Endodermal cell (in vitro differentiated cells): ENCODE measurements around the gene ZNF512. TPM values are rescaled to one million over a fixed set of nuclear protein-coding genes. Genes with fewer than 3 reads are reported as not detected.

Experiments used
- DNase-seq: peaks from one replicate; pipeline ENCODE4 v3.0.0-alpha.2; 2017
- H3K27ac ChIP-seq: 2 replicates; pipeline ENCODE4 v1.5.1; 2013; ENCODE audit warnings: mild to moderate bottlenecking, low read depth, low read length, moderate library complexity
- H3K27me3 ChIP-seq: 2 replicates; pipeline ENCODE4 v1.6.1; 2013; ENCODE audit warnings: mild to moderate bottlenecking, low read length, moderate library complexity; ENCODE audit not compliant: insufficient read depth, control insufficient read depth, poor library complexity, severe bottlenecking
- H3K36me3 ChIP-seq: 2 replicates; pipeline ENCODE4 v1.7.0; 2013; ENCODE audit warnings: mild to moderate bottlenecking, low read length, moderate library complexity; ENCODE audit not compliant: control insufficient read depth, insufficient read depth
- H3K4me1 ChIP-seq: one replicate; pipeline ENCODE4 v1.7.0; 2013; ENCODE audit warnings: low read length; ENCODE audit not compliant: control insufficient read depth, insufficient read depth
- H3K4me3 ChIP-seq: 2 replicates; pipeline ENCODE4 v1.5.1; 2013; ENCODE audit warnings: mild to moderate bottlenecking, low read length, moderate library complexity
- H3K9ac ChIP-seq: 2 replicates; pipeline ENCODE4 v1.6.1; 2013; ENCODE audit warnings: mild to moderate bottlenecking, low read length, moderate library complexity; ENCODE audit not compliant: poor library complexity, severe bottlenecking; ENCODE audit errors: extremely low read depth
- H3K9me3 ChIP-seq: 2 replicates; pipeline ENCODE4 v1.6.1; 2013; ENCODE audit warnings: mild to moderate bottlenecking, low read length, moderate library complexity; ENCODE audit not compliant: control insufficient read depth
- H3K27ac Mint-ChIP-seq: 2 replicates; pipeline ENCODE4 v1.8.0; 2020; ENCODE audit warnings: mixed read lengths
- H3K27me3 Mint-ChIP-seq: 2 replicates; pipeline ENCODE4 v1.8.0; 2021; ENCODE audit warnings: mild to moderate bottlenecking, mixed read lengths; ENCODE audit not compliant: insufficient read depth
- H3K36me3 Mint-ChIP-seq: 2 replicates; pipeline ENCODE4 v1.8.0; 2020; ENCODE audit warnings: low read depth, mixed read lengths
- H3K4me1 Mint-ChIP-seq: 2 replicates; pipeline ENCODE4 v1.8.0; 2020; ENCODE audit warnings: mixed read lengths
- H3K4me3 Mint-ChIP-seq: 2 replicates; pipeline ENCODE4 v1.8.0; 2020; ENCODE audit warnings: mild to moderate bottlenecking, moderate library complexity, mixed read lengths
- H3K9me3 Mint-ChIP-seq: 2 replicates; pipeline ENCODE4 v1.8.0; 2020; ENCODE audit warnings: mild to moderate bottlenecking, mixed read lengths
- CTCF ChIP-seq: fragments of 200-600 bp; sonication (generic); conservative IDR thresholded peaks from 2 replicates; pipeline ENCODE4 v1.5.0; 2021; ENCODE audit warnings: antibody characterized with exemption, mild to moderate bottlenecking
- WGBS, 2 experiments: methylation state at CpG; one replicate each; pipeline versions ENCODE4 v1.1.5 to v1.1.7; 2013; ENCODE audit warnings: missing lambda C conversion rate in 2 of 2, mixed read lengths in 1 of 2; ENCODE audit not compliant: insufficient coverage in 1 of 2, insufficient read length in 1 of 2; 5-methylcytosine and 5-hydroxymethylcytosine counted together
- total RNA-seq, 2 donors: library from RNA; stranded (reverse); fragmentation: NEBNext Ultra II Directional in 1 of 2; extraction: Animal tissue kit (Norgen Biotek cat#: 25700) in 1 of 2; gene quantifications; 2 replicates in 1 of 2; 3 replicates in 1 of 2; pipeline ENCODE4 v1.2.1, GENCODE V29; 2021

ZNF512 gene
- total RNA-seq, 2 donors from 2014 or later = 29.3 to 36.7 TPM

GRCh38 chr2:27587025-27587424 is 4.2 kb downstream of the ZNF512 start:
- Mint-ChIP-seq H3K4me3 (no peak overlapping the region), H3K27ac (no peak overlapping the region), H3K27me3 (peaks cover 8% of the 10 kb centered on the region), H3K4me1 (peaks cover 14% of the 10 kb centered on the region), H3K9me3 (peaks cover 34% of the 10 kb centered on the region), H3K36me3 (peaks cover 36% of the 10 kb centered on the region)
- no peak overlapping the region for H3K4me3 ChIP-seq
- no peak for DNase-seq
- H3K27ac ChIP-seq = no peak overlapping the region
- H3K4me1 ChIP-seq = no peaks in the 10 kb centered on the region
- H3K36me3 ChIP-seq = no peaks in the 10 kb centered on the region
- H3K9ac ChIP-seq = no peak overlapping the region
- TF ChIP-seq CTCF = no peak
- 72 to 98% methylated on average over 2 of the region's 2 CpGs for WGBS, 2 experiments
- H3K27me3 ChIP-seq = peaks cover 5% of the 10 kb centered on the region
- peaks cover 43% of the 10 kb centered on the region for H3K9me3 ChIP-seq

GRCh38 chr2:27588308-27588707 is 5.5 kb downstream of the ZNF512 start:
- 84% methylated on average over 2 of the region's 2 CpGs; no CpG with 5 or more reads in 1 of the 2 experiments for WGBS, 2 experiments
- Mint-ChIP-seq H3K27ac (no peak overlapping the region), H3K4me3 (no peak overlapping the region)

GRCh38 chr2:27591745-27592144 is 8.9 kb downstream of the ZNF512 start:
- Mint-ChIP-seq H3K27ac (no peak overlapping the region), H3K36me3 (peaks cover 64% of the 10 kb centered on the region), H3K4me1 (no peaks in the 10 kb centered on the region), H3K9me3 (peaks cover 73% of the 10 kb centered on the region), H3K27me3 (no peaks in the 10 kb centered on the region), H3K4me3 (no peak overlapping the region)
- no peak overlapping the region for H3K4me3 ChIP-seq
- H3K27ac ChIP-seq = no peak overlapping the region
- no peak overlapping the region for H3K9ac ChIP-seq
- no peak for TF ChIP-seq CTCF
- H3K36me3 ChIP-seq = peaks cover 18% of the 10 kb centered on the region
- H3K4me1 ChIP-seq = no peaks in the 10 kb centered on the region
- no peak for DNase-seq
- H3K9me3 ChIP-seq = peaks cover 75% of the 10 kb centered on the region
- WGBS, 2 experiments = 98 to 100% methylated on average over 2 to 3 of the region's 3 CpGs
- no peaks in the 10 kb centered on the region for H3K27me3 ChIP-seq

More at GRCh38 chr2:27588308-27588707, 5.5 kb downstream of the ZNF512 start:
- Histone ChIP-seq H3K27me3 (no peaks in the 10 kb centered on the region), H3K4me3 (no peak overlapping the region), H3K27ac (no peak overlapping the region), H3K36me3 (peaks cover 1% of the 10 kb centered on the region), H3K9ac (no peak overlapping the region), H3K9me3 (peaks cover 48% of the 10 kb centered on the region), H3K4me1 (no peaks in the 10 kb centered on the region)
- Mint-ChIP-seq H3K36me3 (peaks cover 41% of the 10 kb centered on the region), H3K4me1 (peaks cover 12% of the 10 kb centered on the region), H3K9me3 (peaks cover 40% of the 10 kb centered on the region), H3K27me3 (no peaks in the 10 kb centered on the region)
- TF ChIP-seq CTCF = no peak
- DNase-seq = no peak
